NCI-H460 (cell line): Measurements from ENCODE around the gene PHOX2A. TPM values are rescaled to one million over a fixed set of nuclear protein-coding genes. Genes with fewer than 3 reads are reported as not detected.
"Not testable (repeated sequence)": the region's sequence is repeated elsewhere in the genome, so short reads cannot be mapped to it uniquely, and the experiment has no call there.

Experiments used
- DNase-seq: peaks from one replicate; pipeline ENCODE4 v3.0.0-alpha.2; 2016; ENCODE audit warnings: low read depth; ENCODE audit errors: extremely low read depth
- total RNA-seq: library from RNA; depleted of rRNA; stranded (reverse); fragments of >200 nt; shearing (Covaris generic); gene quantifications from 2 replicates; pipeline ENCODE4 v1.2.3, GENCODE V29; 2014

PHOX2A gene
- total RNA-seq, 1 experiment from 2014 or later: not detected

GRCh38 chr11:72223615-72224563 is 20.1 kb downstream of the PHOX2A start:
- DNase-seq: peak; percentile 38

- DNase-seq: peak; percentile 70
Observed at GRCh38 chr11:72222907-72223614, 20.9 kb downstream of the PHOX2A start.

GRCh38 chr11:72222106-72222891 is 21.7 kb downstream of the PHOX2A start:
- no peak for DNase-seq

GRCh38 chr11:72221386-72222075 is 22.4 kb downstream of the PHOX2A start:
- no peak for DNase-seq

GRCh38 chr11:72220696-72221363 is 23.1 kb downstream of the PHOX2A start:
- DNase-seq: no peak

GRCh38 chr11:72218251-72218745 is 25.7 kb downstream of the PHOX2A start:
- DNase-seq: no peak

- DNase-seq: no peak
Observed at GRCh38 chr11:72217841-72218240, 26.1 kb downstream of the PHOX2A start.

GRCh38 chr11:72216638-72217037 is 27.3 kb downstream of the PHOX2A start, which contains the start of gene FOLR2:
Gene FOLR2 (plus strand): TSS chr11:72216794. CDS start chr11:72218585, 1,791 bp downstream.
- DNase-seq: no peak

GRCh38 chr11:72209101-72209500 is 34.9 kb downstream of the PHOX2A start:
- no peak for DNase-seq

GRCh38 chr11:72208281-72208680 is 35.7 kb downstream of the PHOX2A start:
- DNase-seq: no peak

GRCh38 chr11:72206794-72207193 is 37.2 kb downstream of the PHOX2A start:
- DNase-seq: not testable (repeated sequence)

GRCh38 chr11:72204886-72205285 is 39.1 kb downstream of the PHOX2A start:
- no peak for DNase-seq

- no peak for DNase-seq
Observed at GRCh38 chr11:72203163-72203562, 40.8 kb downstream of the PHOX2A start.

- no peak for DNase-seq
Observed at GRCh38 chr11:72202571-72202970, 41.4 kb downstream of the PHOX2A start.

GRCh38 chr11:72201445-72201844 is 42.5 kb downstream of the PHOX2A start:
- not testable (repeated sequence) for DNase-seq

GRCh38 chr11:72195518-72196270 is 48.3 kb downstream of the PHOX2A start:
- DNase-seq: no peak

- DNase-seq: no peak
Observed at GRCh38 chr11:72191961-72192381, 52.0 kb downstream of the PHOX2A start, which contains the start of gene FOLR1. Gene FOLR1 (plus strand): TSS chr11:72192140. CDS start chr11:72192174, 34 bp downstream.

- no peak for DNase-seq
Observed at GRCh38 chr11:72190631-72191071, 53.3 kb downstream of the PHOX2A start.
